B cell (primary cell): ENCODE measurements around the gene DNAJC15.

Experiments
- EZH2 ChIP-seq: IDR thresholded peaks from 2 replicates; pipeline ENCODE4 v1.6.1; 2012; ENCODE audit warnings: borderline replicate concordance, low read depth, mild to moderate bottlenecking, moderate library complexity, low read length; ENCODE audit not compliant: insufficient read depth, poor library complexity, severe bottlenecking
- TF ChIP-seq, protein P1 (sequence below): fragments of 200-600 bp; IDR thresholded peaks from one replicate; pipeline ENCODE4 v1.8.0; 2022; ENCODE audit warnings: antibody characterized with exemption, mild to moderate bottlenecking

DNA sequence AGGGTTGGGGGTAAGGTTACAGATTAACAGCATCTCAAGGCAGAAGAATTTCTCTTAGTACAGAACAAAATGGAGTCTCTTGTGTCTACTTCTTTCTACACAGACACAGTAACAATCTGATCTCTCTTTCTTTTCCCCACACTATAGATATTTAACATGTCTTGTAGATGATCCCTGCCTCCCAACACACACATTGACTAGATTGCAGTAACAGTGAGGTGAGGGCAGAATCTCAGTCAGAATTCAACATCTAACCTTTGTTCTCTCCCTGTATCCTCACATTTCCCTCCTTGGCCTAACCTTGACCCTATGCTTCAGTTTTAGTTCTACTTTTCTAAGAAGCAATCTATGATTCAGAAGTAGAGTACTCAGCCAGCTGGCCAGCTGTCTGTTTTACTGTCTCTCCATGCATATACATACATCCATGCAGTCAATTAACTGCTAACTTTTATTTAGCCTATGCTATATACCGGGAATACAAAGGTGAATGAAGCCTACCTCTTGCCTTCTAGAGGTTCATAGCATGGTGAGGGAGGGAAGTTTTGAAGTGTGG lies 18.1 kb downstream of the DNAJC15 start:
- TF ChIP-seq, protein P1, sequence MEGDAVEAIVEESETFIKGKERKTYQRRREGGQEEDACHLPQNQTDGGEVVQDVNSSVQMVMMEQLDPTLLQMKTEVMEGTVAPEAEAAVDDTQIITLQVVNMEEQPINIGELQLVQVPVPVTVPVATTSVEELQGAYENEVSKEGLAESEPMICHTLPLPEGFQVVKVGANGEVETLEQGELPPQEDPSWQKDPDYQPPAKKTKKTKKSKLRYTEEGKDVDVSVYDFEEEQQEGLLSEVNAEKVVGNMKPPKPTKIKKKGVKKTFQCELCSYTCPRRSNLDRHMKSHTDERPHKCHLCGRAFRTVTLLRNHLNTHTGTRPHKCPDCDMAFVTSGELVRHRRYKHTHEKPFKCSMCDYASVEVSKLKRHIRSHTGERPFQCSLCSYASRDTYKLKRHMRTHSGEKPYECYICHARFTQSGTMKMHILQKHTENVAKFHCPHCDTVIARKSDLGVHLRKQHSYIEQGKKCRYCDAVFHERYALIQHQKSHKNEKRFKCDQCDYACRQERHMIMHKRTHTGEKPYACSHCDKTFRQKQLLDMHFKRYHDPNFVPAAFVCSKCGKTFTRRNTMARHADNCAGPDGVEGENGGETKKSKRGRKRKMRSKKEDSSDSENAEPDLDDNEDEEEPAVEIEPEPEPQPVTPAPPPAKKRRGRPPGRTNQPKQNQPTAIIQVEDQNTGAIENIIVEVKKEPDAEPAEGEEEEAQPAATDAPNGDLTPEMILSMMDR: no peak
- TF ChIP-seq EZH2: no peak
